Effector CD4-positive, alpha-beta T cell (primary cell): ENCODE data around the gene OR8B2. TPM values are rescaled to one million over a fixed set of nuclear protein-coding genes. Genes with fewer than 3 reads are reported as not detected.
"Not testable (repeated sequence)": the region's sequence is repeated elsewhere in the genome, so short reads cannot be mapped to it uniquely, and the experiment has no call there.

Source experiments
- DNase-seq: peaks from one replicate; pipeline ENCODE4 v3.0.0-alpha.2; 2020
- total RNA-seq: gene quantifications from one replicate; lab custom pipeline; 2026; lab: John Stamatoyannopoulos, UW

The OR8B2 gene
- not detected for total RNA-seq

GRCh38 chr11:124384399-124384798, at the start of gene OR8B2:
Gene OR8B2 (minus strand): TSS chr11:124384499. CDS start chr11:124383343, 1,156 bp downstream.
- no peak for DNase-seq

- DNase-seq, result no peak
These were observed 45.3 kb upstream of the OR8B2 start for GRCh38 chr11:124429599-124429998.

GRCh38 chr11:124424384-124424921, 40.2 kb upstream of the OR8B2 start, which contains the start of gene OR8B4:
Gene OR8B4 (minus strand): TSS chr11:124424871. CDS start chr11:124424871, 0 bp downstream.
- DNase-seq, result no peak

GRCh38 chr11:124421043-124421442, 36.7 kb upstream of the OR8B2 start:
- DNase-seq, result no peak

- DNase-seq, result no peak
These were observed 31.1 kb upstream of the OR8B2 start for GRCh38 chr11:124415356-124415923.

GRCh38 chr11:124409906-124410305, 25.6 kb upstream of the OR8B2 start:
- DNase-seq, result no peak

GRCh38 chr11:124405581-124405980, 21.3 kb upstream of the OR8B2 start:
- DNase-seq, result no peak

GRCh38 chr11:124403186-124403585, 18.9 kb upstream of the OR8B2 start:
- not testable (repeated sequence) for DNase-seq

GRCh38 chr11:124402326-124402922, 18.1 kb upstream of the OR8B2 start:
- no peak for DNase-seq

GRCh38 chr11:124398924-124399323, 14.6 kb upstream of the OR8B2 start, which contains the start of gene OR8B3:
Gene OR8B3 (minus strand): TSS chr11:124399024. CDS start chr11:124397351, 1,673 bp downstream.
- DNase-seq, result no peak

GRCh38 chr11:124396847-124397246, 12.5 kb upstream of the OR8B2 start:
- not testable (repeated sequence) for DNase-seq

- no peak for DNase-seq
These were observed 10.1 kb upstream of the OR8B2 start for GRCh38 chr11:124394408-124394807.

GRCh38 chr11:124382857-124383256, 1.4 kb downstream of the OR8B2 start:
- not testable (repeated sequence) for DNase-seq

- DNase-seq, result no peak
These were observed 3.7 kb downstream of the OR8B2 start for GRCh38 chr11:124380585-124380984.

- no peak for DNase-seq
These were observed 8.0 kb downstream of the OR8B2 start for GRCh38 chr11:124376280-124376679.

- DNase-seq, result no peak
These were observed 24.7 kb downstream of the OR8B2 start for GRCh38 chr11:124359566-124359965.

GRCh38 chr11:124346311-124346955, 37.9 kb downstream of the OR8B2 start:
- DNase-seq, result no peak

- no peak for DNase-seq
These were observed 40.0 kb downstream of the OR8B2 start for GRCh38 chr11:124344346-124344745.

- no peak for DNase-seq
These were observed 44.2 kb downstream of the OR8B2 start for GRCh38 chr11:124340142-124340447.

- no peak for DNase-seq
These were observed 44.7 kb downstream of the OR8B2 start for GRCh38 chr11:124339396-124340141.
